KMS-11 (cell line): Measurements from ENCODE around the gene ZRANB3.

Source experiments
- H2AFZ ChIP-seq: fragments of 200-600 bp; sonication (generic); 2 replicates; pipeline ENCODE4 v1.6.1; 2016; ENCODE audit warnings: antibody characterized with exemption, mixed run types, low read depth
- H3K27ac ChIP-seq: fragments of 200-600 bp; sonication (generic); 2 replicates; pipeline ENCODE4 v1.6.1; 2016; ENCODE audit warnings: mild to moderate bottlenecking, mixed run types
- H3K27me3 ChIP-seq: fragments of 200-600 bp; sonication (generic); 2 replicates; pipeline ENCODE4 v1.6.1; 2017; ENCODE audit warnings: mild to moderate bottlenecking, low read depth, mixed run types, moderate library complexity; ENCODE audit not compliant: insufficient read depth
- H3K36me3 ChIP-seq: fragments of 200-600 bp; sonication (generic); 2 replicates; pipeline ENCODE4 v1.6.1; 2017; ENCODE audit warnings: mild to moderate bottlenecking, mixed run types; ENCODE audit not compliant: insufficient read depth
- H3K4me1 ChIP-seq: fragments of 200-600 bp; sonication (generic); 2 replicates; pipeline ENCODE4 v1.6.1; 2016; ENCODE audit warnings: mild to moderate bottlenecking, low read depth, mixed run types; ENCODE audit not compliant: poor library complexity, severe bottlenecking
- H3K4me2 ChIP-seq: fragments of 200-600 bp; sonication (generic); 2 replicates; pipeline ENCODE4 v1.7.0; 2016; ENCODE audit warnings: mild to moderate bottlenecking, mixed run types
- H3K4me3 ChIP-seq: fragments of 200-600 bp; sonication (generic); IDR thresholded peaks from 2 replicates; pipeline ENCODE4 v1.6.1; 2017; ENCODE audit warnings: low read depth, low read length, mixed read lengths; ENCODE audit not compliant: insufficient read depth
- H3K79me2 ChIP-seq: fragments of 200-600 bp; sonication (generic); 2 replicates; pipeline ENCODE4 v1.6.1; 2016; ENCODE audit warnings: low read depth, mixed run types; ENCODE audit not compliant: insufficient read depth
- H3K9ac ChIP-seq: fragments of 200-600 bp; sonication (generic); 2 replicates; pipeline ENCODE4 v1.6.1; 2016; ENCODE audit warnings: mild to moderate bottlenecking, mixed run types
- H4K20me1 ChIP-seq: fragments of 200-600 bp; sonication (generic); 2 replicates; pipeline ENCODE4 v1.6.1; 2016; ENCODE audit warnings: mild to moderate bottlenecking, mixed run types; ENCODE audit not compliant: insufficient read depth
- TF ChIP-seq, protein P1 (sequence below): fragments of 200-600 bp; sonication (generic); conservative IDR thresholded peaks from 2 replicates; pipeline ENCODE4 v1.6.1; 2017; ENCODE audit warnings: low read depth, mild to moderate bottlenecking, antibody characterized with exemption, low read length, moderate library complexity, mixed read lengths

ZRANB3 gene

GRCh38 chr2:135142323-135142722, 388.7 kb downstream of the ZRANB3 start:
- Histone ChIP-seq H3K4me3 (no peak overlapping the region), H4K20me1 (no peaks in the 10 kb centered on the region), H3K9ac (no peak overlapping the region), H3K4me1 (no peaks in the 10 kb centered on the region), H3K27me3 (no peaks in the 10 kb centered on the region), H3K4me2 (no peak overlapping the region), H2AFZ (no peak overlapping the region), H3K27ac (no peak overlapping the region), H3K36me3 (no peaks in the 10 kb centered on the region), H3K79me2 (no peaks in the 10 kb centered on the region)
- TF ChIP-seq, protein P1, sequence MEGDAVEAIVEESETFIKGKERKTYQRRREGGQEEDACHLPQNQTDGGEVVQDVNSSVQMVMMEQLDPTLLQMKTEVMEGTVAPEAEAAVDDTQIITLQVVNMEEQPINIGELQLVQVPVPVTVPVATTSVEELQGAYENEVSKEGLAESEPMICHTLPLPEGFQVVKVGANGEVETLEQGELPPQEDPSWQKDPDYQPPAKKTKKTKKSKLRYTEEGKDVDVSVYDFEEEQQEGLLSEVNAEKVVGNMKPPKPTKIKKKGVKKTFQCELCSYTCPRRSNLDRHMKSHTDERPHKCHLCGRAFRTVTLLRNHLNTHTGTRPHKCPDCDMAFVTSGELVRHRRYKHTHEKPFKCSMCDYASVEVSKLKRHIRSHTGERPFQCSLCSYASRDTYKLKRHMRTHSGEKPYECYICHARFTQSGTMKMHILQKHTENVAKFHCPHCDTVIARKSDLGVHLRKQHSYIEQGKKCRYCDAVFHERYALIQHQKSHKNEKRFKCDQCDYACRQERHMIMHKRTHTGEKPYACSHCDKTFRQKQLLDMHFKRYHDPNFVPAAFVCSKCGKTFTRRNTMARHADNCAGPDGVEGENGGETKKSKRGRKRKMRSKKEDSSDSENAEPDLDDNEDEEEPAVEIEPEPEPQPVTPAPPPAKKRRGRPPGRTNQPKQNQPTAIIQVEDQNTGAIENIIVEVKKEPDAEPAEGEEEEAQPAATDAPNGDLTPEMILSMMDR: no peak

- Histone ChIP-seq H3K79me2 (no peaks in the 10 kb centered on the region), H3K36me3 (no peaks in the 10 kb centered on the region), H3K4me3 (no peak overlapping the region)
These were observed 390.4 kb downstream of the ZRANB3 start for GRCh38 chr2:135140606-135141005.

GRCh38 chr2:135132314-135132713, 398.7 kb downstream of the ZRANB3 start:
- H2AFZ ChIP-seq: no peak overlapping the region
- no peaks in the 10 kb centered on the region for H3K27me3 ChIP-seq
- no peak overlapping the region for H3K27ac ChIP-seq
- H3K79me2 ChIP-seq: no peaks in the 10 kb centered on the region
- no peaks in the 10 kb centered on the region for H3K4me1 ChIP-seq
- no peak overlapping the region for H3K9ac ChIP-seq
- H3K4me3 ChIP-seq: no peak overlapping the region
- H4K20me1 ChIP-seq: no peaks in the 10 kb centered on the region
- TF ChIP-seq, protein P1: no peak
- no peak overlapping the region for H3K4me2 ChIP-seq
- H3K36me3 ChIP-seq: no peaks in the 10 kb centered on the region

More at GRCh38 chr2:135140606-135141005, 390.4 kb downstream of the ZRANB3 start:
- H3K27ac ChIP-seq: no peak overlapping the region
- no peaks in the 10 kb centered on the region for H3K4me1 ChIP-seq
- no peak overlapping the region for H2AFZ ChIP-seq
- TF ChIP-seq, protein P1: no peak
- no peaks in the 10 kb centered on the region for H3K27me3 ChIP-seq
- H3K4me2 ChIP-seq: no peak overlapping the region
- no peak overlapping the region for H3K9ac ChIP-seq
- no peaks in the 10 kb centered on the region for H4K20me1 ChIP-seq

DNA sequence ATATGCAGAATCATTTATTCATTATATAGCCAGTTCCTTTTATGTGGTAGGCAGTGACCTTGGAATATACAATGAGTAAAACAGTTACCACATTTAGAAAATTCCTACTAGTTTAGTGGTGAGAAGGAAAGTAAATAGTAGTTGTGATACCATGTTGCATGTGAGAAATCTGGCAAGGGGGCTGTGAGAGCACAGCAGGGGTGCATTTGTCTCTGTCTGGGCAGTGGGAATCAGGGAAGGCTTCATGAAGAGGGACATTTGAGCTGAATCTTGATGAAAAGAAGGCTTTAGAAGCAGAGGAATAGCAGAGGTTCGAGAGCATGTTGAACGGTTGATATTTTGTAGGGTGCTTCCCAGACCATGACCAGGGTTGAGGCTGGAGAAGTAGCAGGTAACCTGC, 400.3 kb downstream of the ZRANB3 start:
- H3K4me1 ChIP-seq: no peaks in the 10 kb centered on the region
- H3K9ac ChIP-seq: no peak overlapping the region
- no peaks in the 10 kb centered on the region for H3K27me3 ChIP-seq
- H2AFZ ChIP-seq: no peak overlapping the region
- TF ChIP-seq, protein P1: no peak
- H3K4me2 ChIP-seq: no peak overlapping the region
- no peaks in the 10 kb centered on the region for H3K36me3 ChIP-seq
- H4K20me1 ChIP-seq: no peaks in the 10 kb centered on the region
- H3K4me3 ChIP-seq: no peak overlapping the region
- H3K27ac ChIP-seq: no peak overlapping the region
- no peaks in the 10 kb centered on the region for H3K79me2 ChIP-seq

DNA sequence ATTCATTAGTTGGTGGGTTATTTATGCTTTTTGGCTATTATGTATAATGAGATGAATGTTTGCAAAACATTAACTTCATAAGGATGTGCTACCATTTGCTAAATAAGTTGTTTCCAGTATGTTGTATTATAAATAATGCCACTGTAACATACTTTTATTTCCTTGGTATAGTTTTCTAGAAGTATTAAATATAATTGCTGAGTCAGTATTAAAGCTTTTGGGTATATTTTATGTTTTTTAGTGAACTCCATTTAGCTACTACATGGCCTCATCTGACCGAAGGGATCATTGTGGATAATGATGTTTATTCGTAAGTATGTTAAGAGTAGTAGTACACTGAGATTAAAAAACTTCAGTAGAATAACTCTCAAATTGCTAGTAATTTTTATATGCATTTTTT, 405.1 kb downstream of the ZRANB3 start:
- Histone ChIP-seq H3K4me3 (no peak overlapping the region), H3K79me2 (no peaks in the 10 kb centered on the region), H3K27ac (no peak overlapping the region), H3K9ac (no peak overlapping the region), H2AFZ (no peak overlapping the region), H4K20me1 (no peaks in the 10 kb centered on the region), H3K36me3 (no peaks in the 10 kb centered on the region), H3K27me3 (no peaks in the 10 kb centered on the region), H3K4me2 (no peak overlapping the region), H3K4me1 (no peaks in the 10 kb centered on the region)
- TF ChIP-seq, protein P1: no peak
